EL (cell line): ENCODE data around the gene LFNG.

Experiments used
- DNase-seq: peaks from one replicate; pipeline ENCODE4 v3.0.0-alpha.2; 2016

Gene LFNG

DNA sequence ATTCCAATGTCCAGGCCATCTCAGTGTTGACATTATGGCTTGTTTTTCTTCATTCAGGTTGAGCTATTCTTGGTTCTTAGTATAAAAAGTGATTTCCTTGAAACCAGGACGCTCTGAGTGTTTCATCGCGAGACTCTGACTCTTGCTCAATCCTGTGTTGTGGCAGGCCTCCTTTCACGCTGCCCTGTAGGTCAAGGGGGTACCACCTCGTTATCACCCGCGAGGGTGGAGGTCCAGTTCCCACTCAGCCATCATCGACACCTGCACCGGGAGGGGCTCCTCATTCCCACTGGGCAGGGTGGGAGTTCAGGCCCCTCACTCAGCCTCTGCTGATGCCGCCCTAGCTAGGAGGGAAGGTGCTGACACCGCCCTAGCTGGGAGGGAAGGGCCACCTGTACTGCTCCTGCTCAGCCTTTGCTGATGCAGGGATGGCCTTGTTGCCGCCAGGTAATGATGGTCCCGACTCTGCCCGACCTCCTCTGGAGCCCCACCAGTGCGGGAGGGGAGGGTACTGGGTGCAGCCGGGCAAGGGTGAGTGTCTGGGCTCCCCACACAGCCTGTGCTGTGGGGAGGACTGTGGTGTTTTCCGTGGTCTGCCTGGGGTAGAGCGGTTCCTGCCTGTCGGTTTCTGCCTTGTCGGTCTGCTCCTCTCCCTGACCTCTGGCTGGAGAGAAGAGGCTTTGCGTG, 55.6 kb downstream of the LFNG start:
- no peak for DNase-seq

DNA sequence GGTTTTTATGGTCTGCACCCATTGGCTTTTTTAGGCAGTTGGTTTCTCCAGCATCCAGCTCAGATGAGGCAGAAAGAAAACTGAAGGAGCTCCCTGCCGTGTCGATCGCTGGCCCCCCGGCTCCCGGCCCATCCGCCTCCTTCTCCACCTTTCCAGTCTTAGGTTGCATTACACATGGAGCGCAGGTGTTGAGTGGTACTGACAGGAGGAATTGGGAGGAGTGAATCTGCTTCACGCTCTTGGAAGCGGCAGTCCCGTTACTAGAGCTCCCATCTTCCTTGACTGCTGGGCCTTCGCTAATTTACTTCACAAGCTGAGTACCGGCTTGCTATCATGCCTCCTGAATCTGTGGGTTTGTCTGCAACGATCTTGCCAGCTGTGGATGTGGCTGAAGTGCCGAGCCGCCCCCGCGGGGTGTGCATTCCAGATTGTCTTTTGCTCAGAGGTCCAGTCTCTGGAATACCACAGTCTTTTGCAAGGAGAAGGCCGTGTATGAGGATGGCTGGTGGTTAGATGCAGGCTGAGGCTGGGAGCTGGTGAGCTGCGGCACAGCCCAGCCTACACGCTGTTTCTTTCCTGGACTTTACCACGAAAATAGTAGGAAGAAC, 56.3 kb downstream of the LFNG start:
- no peak for DNase-seq

DNA sequence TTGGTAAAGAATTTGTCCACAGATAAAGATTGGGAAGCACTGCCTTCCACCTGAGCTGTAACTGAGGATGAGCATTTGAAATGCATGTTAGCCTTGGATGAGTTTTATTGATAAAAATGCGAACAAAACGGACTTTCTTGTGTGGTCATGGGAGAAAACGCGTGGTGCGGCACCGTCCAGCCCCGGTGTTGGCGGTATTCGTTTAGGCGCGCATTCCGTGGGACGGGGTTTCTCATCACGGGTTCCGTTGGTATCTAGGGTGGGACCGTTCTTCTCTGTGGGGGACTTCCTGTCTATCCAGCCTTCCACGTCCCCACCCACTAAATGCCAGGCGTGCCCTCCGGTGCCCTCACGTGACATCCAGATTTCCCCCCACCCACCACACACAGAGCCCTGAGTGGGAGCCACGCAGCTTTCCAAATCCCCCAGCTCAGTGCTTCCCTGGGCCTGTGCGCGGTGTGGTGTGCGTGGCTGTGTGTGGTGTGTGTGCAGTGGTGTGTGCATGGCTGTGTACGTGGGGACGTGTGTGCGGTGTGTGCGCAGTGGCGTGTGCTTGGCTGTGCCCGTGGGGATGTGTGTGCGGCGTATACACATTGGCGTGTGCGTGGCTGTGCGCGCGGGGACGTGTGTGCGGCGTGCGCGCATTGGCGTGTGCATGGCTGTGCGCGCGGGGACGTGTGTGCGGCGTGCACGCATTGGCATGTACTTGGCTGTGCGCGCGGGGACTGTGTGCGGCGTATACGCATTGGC, 57.3 kb downstream of the LFNG start:
- no peak for DNase-seq
